ENCODE results near the gene TMEM123.

TMEM123 gene

GRCh38 chr11:102346748-102347461 lies 105.7 kb downstream of the TMEM123 start, which contains the start of gene BIRC2:
TSS of gene BIRC2 (plus strand) at chr11:102347214. CDS start at chr11:102349855, 2,641 bp downstream.
- peak; percentile 95 for DNase-seq

- no peak for DNase-seq
Measured at GRCh38 chr11:102346456-102346747, 106.2 kb downstream of the TMEM123 start.

Measured in activated naive CD4-positive, alpha-beta T cell treated with Interleukin-2 at 50 U/mL for 16 hours (primary cell).